HepG2 (cell line): ENCODE results near the gene HIGD1A. TPM values are rescaled to one million over a fixed set of nuclear protein-coding genes. Genes with fewer than 3 reads are reported as not detected.

Source experiments
- ATRX ChIP-seq: sonication (generic); formaldehyde crosslinking; IDR thresholded peaks from 2 replicates; pipeline ENCODE4 v1.4.0; 2020; ENCODE audit warnings: missing genetic modification reagents, borderline replicate concordance
- BRD4 ChIP-seq: sonication (generic); formaldehyde crosslinking; IDR thresholded peaks from 2 replicates; pipeline ENCODE4 v1.4.0; 2020; ENCODE audit warnings: missing genetic modification reagents
- CHCHD3 ChIP-seq: sonication (generic); formaldehyde crosslinking; IDR thresholded peaks from 2 replicates; pipeline ENCODE4 v1.8.0; 2022; ENCODE audit warnings: mild to moderate bottlenecking, missing genetic modification reagents, moderate library complexity
- DNMT1 ChIP-seq: sonication (generic); formaldehyde crosslinking; IDR thresholded peaks from 2 replicates; pipeline ENCODE4 v1.5.1; 2020; ENCODE audit warnings: mild to moderate bottlenecking, missing genetic modification reagents
- EHMT2 ChIP-seq: fragments of 200-600 bp; sonication (generic); IDR thresholded peaks from 2 replicates; pipeline ENCODE4 v1.7.0; 2017; ENCODE audit warnings: antibody characterized with exemption, low read depth, low read length, borderline replicate concordance
- EP300 ChIP-seq, 3 experiments: sonication (generic) in 1 of 3; formaldehyde crosslinking in 1 of 3; IDR thresholded peaks; 2 replicates each; pipeline versions ENCODE4 v1.5.1 to v1.6.1; 2011 to 2020; ENCODE audit warnings: low read depth in 2 of 3, low read length in 2 of 3, borderline replicate concordance in 1 of 3, improper control_type of control experiment in 1 of 3, mild to moderate bottlenecking in 1 of 3, missing genetic modification reagents in 1 of 3, moderate library complexity in 1 of 3
- KMT2A ChIP-seq: sonication (generic); formaldehyde crosslinking; IDR thresholded peaks from 2 replicates; pipeline ENCODE4 v1.4.0; 2020; ENCODE audit warnings: missing genetic modification reagents
- RFX1 ChIP-seq: fragments of 450-650 bp; IDR thresholded peaks from 2 replicates; pipeline ENCODE4 v1.6.1; 2017
- TAF15 ChIP-seq: fragments of 200-400 bp; formaldehyde crosslinking; IDR thresholded peaks from one replicate; pipeline ENCODE4 v1.6.1; 2018; ENCODE audit warnings: mild to moderate bottlenecking, low read depth, low read length; ENCODE audit not compliant: poor library complexity, severe bottlenecking
- ZFP41 ChIP-seq: sonication (generic); formaldehyde crosslinking; IDR thresholded peaks from 2 replicates; pipeline ENCODE4 v1.4.0; 2020; ENCODE audit warnings: mild to moderate bottlenecking, missing genetic modification reagents, borderline replicate concordance
- ZNF124 ChIP-seq: sonication (generic); formaldehyde crosslinking; IDR thresholded peaks from 2 replicates; pipeline ENCODE4 v1.4.0; 2020; ENCODE audit warnings: missing genetic modification reagents
- ZNF3 ChIP-seq: IDR thresholded peaks from 2 replicates; pipeline ENCODE4 v1.7.0; 2017; ENCODE audit warnings: inconsistent platforms
- ZNF333 ChIP-seq: sonication (generic); formaldehyde crosslinking; IDR thresholded peaks from 2 replicates; pipeline ENCODE4 v1.4.0; 2020; ENCODE audit warnings: mild to moderate bottlenecking, missing genetic modification reagents, borderline replicate concordance
- ZNF510 ChIP-seq: sonication (generic); formaldehyde crosslinking; IDR thresholded peaks from 2 replicates; pipeline ENCODE4 v1.4.0; 2020; ENCODE audit warnings: low read depth, mild to moderate bottlenecking, missing genetic modification reagents
- ZNF879 ChIP-seq: sonication (generic); formaldehyde crosslinking; IDR thresholded peaks from 2 replicates; pipeline ENCODE4 v1.8.1; 2023; ENCODE audit warnings: missing genetic modification reagents
- polyA plus RNA-seq, 8 experiments: library from polyadenylated mRNA; depleted of rRNA in 3 of 8; stranded (reverse) in 7 of 8; unstranded in 1 of 8; fragments of >200 nt; fragmentation: Illumina TruSeq in 4 of 8; extraction: Trizol in 4 of 8; gene quantifications; 2 replicates each; pipeline versions ENCODE4 v1.2.1 to v1.2.3, GENCODE V29; 2011 to 2016; ENCODE audit warnings: low read depth in 4 of 8, missing spikeins in 1 of 8, mixed read lengths in 1 of 8; ENCODE audit not compliant: insufficient read depth in 1 of 8
- total RNA-seq, 5 experiments: library from RNA; depleted of rRNA; stranded (reverse); fragments of >200 nt; fragmentation: Illumina TruSeq; extraction: Trizol; gene quantifications; 2 replicates each; pipeline ENCODE4 v1.2.3, GENCODE V29; 2016; ENCODE audit warnings: low read depth in 1 of 5
- TF ChIP-seq, protein P1 (sequence below): sonication (generic); formaldehyde crosslinking; IDR thresholded peaks from 2 replicates; pipeline ENCODE4 v1.4.0; 2020; ENCODE audit warnings: mild to moderate bottlenecking, missing genetic modification reagents
- TF ChIP-seq, protein P2 (sequence below), 2 experiments: sonication (generic) in 1 of 2; formaldehyde crosslinking in 1 of 2; IDR thresholded peaks; 2 replicates each; pipeline versions ENCODE4 v1.4.0 to v1.6.1; 2016 to 2020; ENCODE audit warnings: borderline replicate concordance in 1 of 2, low read depth in 1 of 2, mild to moderate bottlenecking in 1 of 2, missing genetic modification reagents in 1 of 2
- TF ChIP-seq, protein P3 (sequence below): fragments of 450-650 bp; IDR thresholded peaks from 2 replicates; pipeline ENCODE4 v1.6.1; 2017; ENCODE audit warnings: mild to moderate bottlenecking
- TF ChIP-seq, protein P4 (sequence below): conservative IDR thresholded peaks from 2 replicates; pipeline ENCODE4 v1.6.1; 2018; ENCODE audit warnings: missing genetic modification reagents

The HIGD1A gene
- total and polyA plus RNA-seq, 2 of the 13 experiments (the other 11 are each of a cell fraction or from before 2014, with no cell fraction given) = 222 to 253 TPM

DNA sequence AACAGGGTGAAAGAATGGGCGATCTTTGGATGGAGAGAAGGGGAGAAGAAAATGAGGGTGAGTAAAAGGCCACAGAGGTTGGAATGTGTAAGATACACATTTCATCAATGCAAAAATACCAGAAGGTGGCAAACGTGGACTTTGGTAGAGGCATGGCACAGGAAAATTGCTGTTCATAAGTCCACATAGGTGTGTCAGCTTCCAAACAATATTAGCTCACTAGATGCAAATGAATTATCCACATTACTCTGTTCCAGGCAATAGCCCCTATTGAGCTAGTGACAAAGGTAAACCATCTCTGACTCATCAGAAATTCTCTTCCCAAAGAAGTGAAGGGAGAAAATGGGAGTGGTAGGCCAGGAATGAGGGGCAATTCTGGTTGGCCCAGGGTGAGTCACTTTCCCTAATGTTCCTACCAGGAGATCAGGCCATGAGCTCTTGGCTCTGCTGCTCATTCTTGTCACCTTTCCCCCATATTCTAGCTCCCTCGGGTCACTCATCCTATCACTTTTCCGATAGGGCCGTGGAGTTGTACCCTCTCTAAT lies 24.9 kb upstream of the HIGD1A start (continued):
- TF ChIP-seq RFX1 = no peak
- TF ChIP-seq ZNF879 (CRISPR knock-in tag) = no peak
- TF ChIP-seq EHMT2 = no peak
- no peak for TF ChIP-seq ZNF510 (CRISPR knock-in tag)
- no peak for TF ChIP-seq CHCHD3 (CRISPR knock-in tag)
- TF ChIP-seq, protein P1, sequence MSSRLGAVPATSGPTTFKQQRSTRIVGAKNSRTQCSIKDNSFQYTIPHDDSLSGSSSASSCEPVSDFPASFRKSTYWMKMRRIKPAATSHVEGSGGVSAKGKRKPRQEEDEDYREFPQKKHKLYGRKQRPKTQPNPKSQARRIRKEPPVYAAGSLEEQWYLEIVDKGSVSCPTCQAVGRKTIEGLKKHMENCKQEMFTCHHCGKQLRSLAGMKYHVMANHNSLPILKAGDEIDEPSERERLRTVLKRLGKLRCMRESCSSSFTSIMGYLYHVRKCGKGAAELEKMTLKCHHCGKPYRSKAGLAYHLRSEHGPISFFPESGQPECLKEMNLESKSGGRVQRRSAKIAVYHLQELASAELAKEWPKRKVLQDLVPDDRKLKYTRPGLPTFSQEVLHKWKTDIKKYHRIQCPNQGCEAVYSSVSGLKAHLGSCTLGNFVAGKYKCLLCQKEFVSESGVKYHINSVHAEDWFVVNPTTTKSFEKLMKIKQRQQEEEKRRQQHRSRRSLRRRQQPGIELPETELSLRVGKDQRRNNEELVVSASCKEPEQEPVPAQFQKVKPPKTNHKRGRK = no peak
- TF ChIP-seq, protein P2, sequence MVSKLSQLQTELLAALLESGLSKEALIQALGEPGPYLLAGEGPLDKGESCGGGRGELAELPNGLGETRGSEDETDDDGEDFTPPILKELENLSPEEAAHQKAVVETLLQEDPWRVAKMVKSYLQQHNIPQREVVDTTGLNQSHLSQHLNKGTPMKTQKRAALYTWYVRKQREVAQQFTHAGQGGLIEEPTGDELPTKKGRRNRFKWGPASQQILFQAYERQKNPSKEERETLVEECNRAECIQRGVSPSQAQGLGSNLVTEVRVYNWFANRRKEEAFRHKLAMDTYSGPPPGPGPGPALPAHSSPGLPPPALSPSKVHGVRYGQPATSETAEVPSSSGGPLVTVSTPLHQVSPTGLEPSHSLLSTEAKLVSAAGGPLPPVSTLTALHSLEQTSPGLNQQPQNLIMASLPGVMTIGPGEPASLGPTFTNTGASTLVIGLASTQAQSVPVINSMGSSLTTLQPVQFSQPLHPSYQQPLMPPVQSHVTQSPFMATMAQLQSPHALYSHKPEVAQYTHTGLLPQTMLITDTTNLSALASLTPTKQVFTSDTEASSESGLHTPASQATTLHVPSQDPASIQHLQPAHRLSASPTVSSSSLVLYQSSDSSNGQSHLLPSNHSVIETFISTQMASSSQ (IDR thresholded peaks at IDR 0.05; ENCODE audit: low read depth) = peak; percentile 56
- TF ChIP-seq, protein P2 (CRISPR knock-in tag; IDR thresholded peaks at IDR 0.05; ENCODE audit: borderline replicate concordance) = peak; percentile 56; the same call in 1 of the 2 replicates
- TF ChIP-seq, protein P3, sequence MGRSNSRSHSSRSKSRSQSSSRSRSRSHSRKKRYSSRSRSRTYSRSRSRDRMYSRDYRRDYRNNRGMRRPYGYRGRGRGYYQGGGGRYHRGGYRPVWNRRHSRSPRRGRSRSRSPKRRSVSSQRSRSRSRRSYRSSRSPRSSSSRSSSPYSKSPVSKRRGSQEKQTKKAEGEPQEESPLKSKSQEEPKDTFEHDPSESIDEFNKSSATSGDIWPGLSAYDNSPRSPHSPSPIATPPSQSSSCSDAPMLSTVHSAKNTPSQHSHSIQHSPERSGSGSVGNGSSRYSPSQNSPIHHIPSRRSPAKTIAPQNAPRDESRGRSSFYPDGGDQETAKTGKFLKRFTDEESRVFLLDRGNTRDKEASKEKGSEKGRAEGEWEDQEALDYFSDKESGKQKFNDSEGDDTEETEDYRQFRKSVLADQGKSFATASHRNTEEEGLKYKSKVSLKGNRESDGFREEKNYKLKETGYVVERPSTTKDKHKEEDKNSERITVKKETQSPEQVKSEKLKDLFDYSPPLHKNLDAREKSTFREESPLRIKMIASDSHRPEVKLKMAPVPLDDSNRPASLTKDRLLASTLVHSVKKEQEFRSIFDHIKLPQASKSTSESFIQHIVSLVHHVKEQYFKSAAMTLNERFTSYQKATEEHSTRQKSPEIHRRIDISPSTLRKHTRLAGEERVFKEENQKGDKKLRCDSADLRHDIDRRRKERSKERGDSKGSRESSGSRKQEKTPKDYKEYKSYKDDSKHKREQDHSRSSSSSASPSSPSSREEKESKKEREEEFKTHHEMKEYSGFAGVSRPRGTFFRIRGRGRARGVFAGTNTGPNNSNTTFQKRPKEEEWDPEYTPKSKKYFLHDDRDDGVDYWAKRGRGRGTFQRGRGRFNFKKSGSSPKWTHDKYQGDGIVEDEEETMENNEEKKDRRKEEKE = no peak
- TF ChIP-seq, protein P4, sequence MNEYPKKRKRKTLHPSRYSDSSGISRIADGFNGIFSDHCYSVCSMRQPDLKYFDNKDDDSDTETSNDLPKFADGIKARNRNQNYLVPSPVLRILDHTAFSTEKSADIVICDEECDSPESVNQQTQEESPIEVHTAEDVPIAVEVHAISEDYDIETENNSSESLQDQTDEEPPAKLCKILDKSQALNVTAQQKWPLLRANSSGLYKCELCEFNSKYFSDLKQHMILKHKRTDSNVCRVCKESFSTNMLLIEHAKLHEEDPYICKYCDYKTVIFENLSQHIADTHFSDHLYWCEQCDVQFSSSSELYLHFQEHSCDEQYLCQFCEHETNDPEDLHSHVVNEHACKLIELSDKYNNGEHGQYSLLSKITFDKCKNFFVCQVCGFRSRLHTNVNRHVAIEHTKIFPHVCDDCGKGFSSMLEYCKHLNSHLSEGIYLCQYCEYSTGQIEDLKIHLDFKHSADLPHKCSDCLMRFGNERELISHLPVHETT (CRISPR knock-in tag) = no peak
- peak; percentile 26; the same call in 1 of the 2 replicates for TF ChIP-seq BRD4 (CRISPR knock-in tag)
- peak; percentile 86 to 88 for TF ChIP-seq EP300 (IDR thresholded peaks at IDR 0.05; ENCODE audit: low read depth in 2 of 2, low read length in 2 of 2)
- TF ChIP-seq EP300 (CRISPR knock-in tag; IDR thresholded peaks at IDR 0.05; ENCODE audit: borderline replicate concordance) = peak; percentile 88
- no peak for TF ChIP-seq TAF15
- TF ChIP-seq ATRX = no peak
- TF ChIP-seq KMT2A (CRISPR knock-in tag) = no peak
- TF ChIP-seq DNMT1 (CRISPR knock-in tag) = no peak
- TF ChIP-seq ZNF333 (CRISPR knock-in tag) = no peak
- TF ChIP-seq ZNF124 (CRISPR knock-in tag) = 0 out of 2 replicates have a peak, but pooled peaks have one; percentile 14
- no peak for TF ChIP-seq ZNF3 (CRISPR knock-in tag)
- no peak for TF ChIP-seq ZFP41 (CRISPR knock-in tag)
